KOPT-K1 (cell line): ENCODE measurements around the gene RAN.

Source experiments
- H3K27ac ChIP-seq: fragments of 200-600 bp; sonication (generic); 2 replicates; pipeline ENCODE4 v1.5.1; 2016; ENCODE audit warnings: antibody characterized with exemption, mild to moderate bottlenecking, low read depth, low read length; ENCODE audit not compliant: poor library complexity, severe bottlenecking
- H3K36me3 ChIP-seq: fragments of 200-600 bp; sonication (generic); 2 replicates; pipeline ENCODE4 v1.5.1; 2017; ENCODE audit warnings: antibody characterized with exemption, mild to moderate bottlenecking, low read length, moderate library complexity; ENCODE audit not compliant: insufficient read depth
- H3K9me3 ChIP-seq: fragments of 200-600 bp; sonication (generic); 2 replicates; pipeline ENCODE4 v1.5.1; 2017; ENCODE audit warnings: antibody characterized with exemption, low read length, mild to moderate bottlenecking; ENCODE audit not compliant: insufficient read depth, poor library complexity, severe bottlenecking

RAN gene

GRCh38 chr12:130871286-130872178 lies at the start of gene RAN:
Gene RAN, plus strand, starts transcription at chr12:130872066. Its CDS starts 528 bp downstream, at chr12:130872594.
- Histone ChIP-seq H3K9me3 (no peaks in the 10 kb centered on the region), H3K27ac (peak within 1 kb of the TSS; percentile 88), H3K36me3 (peaks cover 41% of the 10 kb centered on the region)

- H3K27ac ChIP-seq = no peak overlapping the region
- H3K9me3 ChIP-seq = no peaks in the 10 kb centered on the region
- peaks cover 30% of the 10 kb centered on the region for H3K36me3 ChIP-seq
These were observed 46.1 kb upstream of the RAN start for GRCh38 chr12:130825771-130826150.

GRCh38 chr12:130826151-130826801 lies 45.6 kb upstream of the RAN start:
- Histone ChIP-seq H3K36me3 (peaks cover 25% of the 10 kb centered on the region), H3K9me3 (no peaks in the 10 kb centered on the region), H3K27ac (no peak overlapping the region)

GRCh38 chr12:130827432-130827831 lies 44.4 kb upstream of the RAN start:
- Histone ChIP-seq H3K9me3 (no peaks in the 10 kb centered on the region), H3K27ac (no peak overlapping the region), H3K36me3 (peaks cover 15% of the 10 kb centered on the region)

- no peak overlapping the region for H3K27ac ChIP-seq
- H3K36me3 ChIP-seq = 0 out of 2 replicates have a peak, but pooled peaks cover under 1% of the 10 kb centered on the region
- no peaks in the 10 kb centered on the region for H3K9me3 ChIP-seq
These were observed 43.0 kb upstream of the RAN start for GRCh38 chr12:130828895-130829294.

GRCh38 chr12:130829391-130830245 lies 42.2 kb upstream of the RAN start:
- Histone ChIP-seq H3K36me3 (no peaks in the 10 kb centered on the region), H3K27ac (no peak overlapping the region), H3K9me3 (no peaks in the 10 kb centered on the region)

GRCh38 chr12:130830246-130830551 lies 41.7 kb upstream of the RAN start:
- Histone ChIP-seq H3K36me3 (no peaks in the 10 kb centered on the region), H3K9me3 (no peaks in the 10 kb centered on the region), H3K27ac (no peak overlapping the region)

- no peaks in the 10 kb centered on the region for H3K36me3 ChIP-seq
- no peaks in the 10 kb centered on the region for H3K9me3 ChIP-seq
- no peak overlapping the region for H3K27ac ChIP-seq
These were observed 40.6 kb upstream of the RAN start for GRCh38 chr12:130831246-130831645.

- no peaks in the 10 kb centered on the region for H3K36me3 ChIP-seq
- no peaks in the 10 kb centered on the region for H3K9me3 ChIP-seq
- no peak overlapping the region for H3K27ac ChIP-seq
These were observed 39.9 kb upstream of the RAN start for GRCh38 chr12:130831876-130832405.

GRCh38 chr12:130832561-130833209 lies 39.2 kb upstream of the RAN start:
- Histone ChIP-seq H3K27ac (no peak overlapping the region), H3K36me3 (no peaks in the 10 kb centered on the region), H3K9me3 (no peaks in the 10 kb centered on the region)

- Histone ChIP-seq H3K9me3 (no peaks in the 10 kb centered on the region), H3K27ac (no peak overlapping the region), H3K36me3 (no peaks in the 10 kb centered on the region)
These were observed 36.9 kb upstream of the RAN start for GRCh38 chr12:130835011-130835410.

- no peaks in the 10 kb centered on the region for H3K36me3 ChIP-seq
- no peaks in the 10 kb centered on the region for H3K9me3 ChIP-seq
- no peak overlapping the region for H3K27ac ChIP-seq
These were observed 36.4 kb upstream of the RAN start for GRCh38 chr12:130835436-130835835.

- no peaks in the 10 kb centered on the region for H3K9me3 ChIP-seq
- no peaks in the 10 kb centered on the region for H3K36me3 ChIP-seq
- H3K27ac ChIP-seq = peak overlapping the region; percentile 48
These were observed 33.4 kb upstream of the RAN start for GRCh38 chr12:130838284-130838950.
